NCI-H1436 treated with DMSO at 0.1 percent for 48 hours (cell line): ENCODE measurements around the gene HS3ST5.
"Not testable (repeated sequence)": the region's sequence is repeated elsewhere in the genome, so short reads cannot be mapped to it uniquely, and the experiment has no call there.

Source experiments
- DNase-seq: peaks from one replicate; lab custom pipeline; 2025; lab: John Stamatoyannopoulos, UW

HS3ST5 gene

DNA sequence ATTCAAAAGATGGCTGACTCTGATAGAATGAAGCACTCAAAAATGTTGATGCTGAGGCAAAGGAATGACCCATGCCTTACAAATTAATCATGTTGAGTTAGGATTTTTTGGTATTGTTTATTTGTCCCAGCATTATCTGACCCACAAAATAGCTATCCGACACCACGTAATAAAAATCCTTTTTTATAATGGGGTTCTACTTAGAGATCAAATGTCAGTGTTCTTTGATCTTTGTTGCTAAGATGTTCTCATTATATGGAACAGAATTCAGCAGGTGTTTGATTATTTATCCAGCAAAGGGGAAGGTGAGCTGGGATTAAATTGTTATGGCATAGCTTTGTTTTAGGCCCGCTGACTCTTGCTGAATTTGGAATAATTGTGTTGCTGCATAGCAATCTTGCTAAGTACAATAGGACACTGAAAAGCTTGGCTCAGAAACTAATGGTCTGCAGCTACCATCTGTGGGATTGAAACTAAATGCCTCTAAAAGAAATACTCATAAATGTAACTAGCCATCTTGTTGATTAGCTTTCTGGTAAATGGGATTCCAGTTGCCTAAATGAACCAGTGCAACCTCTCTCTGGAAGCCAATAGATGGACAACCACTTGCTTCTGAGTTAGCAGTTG is 191.6 kb downstream of the HS3ST5 start:
- DNase-seq, result no peak

- not testable (repeated sequence) for DNase-seq
These were observed 193.6 kb downstream of the HS3ST5 start for GRCh38 chr6:114149182-114149581.

GRCh38 chr6:114144887-114145851 is 197.7 kb downstream of the HS3ST5 start:
- no peak for DNase-seq

DNA sequence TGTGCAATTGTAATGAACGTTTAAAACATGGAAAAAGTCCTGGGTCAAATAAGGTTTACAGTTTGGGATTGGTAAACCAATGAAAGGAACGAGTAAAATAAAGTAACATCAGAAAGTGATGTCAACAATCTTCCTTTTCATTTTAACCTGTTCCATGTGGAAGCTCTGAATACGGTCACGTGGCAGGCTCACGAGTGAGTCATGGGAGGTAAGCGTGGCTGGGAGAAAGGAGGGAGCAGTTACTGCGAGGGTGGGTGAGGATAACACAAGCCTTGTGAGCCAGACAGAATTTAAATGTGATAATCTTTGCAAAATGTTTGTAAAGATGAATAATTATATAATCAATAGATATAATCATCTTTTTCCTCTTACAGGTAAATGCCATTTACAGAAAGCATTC is 200.6 kb downstream of the HS3ST5 start:
- DNase-seq, result no peak

DNA sequence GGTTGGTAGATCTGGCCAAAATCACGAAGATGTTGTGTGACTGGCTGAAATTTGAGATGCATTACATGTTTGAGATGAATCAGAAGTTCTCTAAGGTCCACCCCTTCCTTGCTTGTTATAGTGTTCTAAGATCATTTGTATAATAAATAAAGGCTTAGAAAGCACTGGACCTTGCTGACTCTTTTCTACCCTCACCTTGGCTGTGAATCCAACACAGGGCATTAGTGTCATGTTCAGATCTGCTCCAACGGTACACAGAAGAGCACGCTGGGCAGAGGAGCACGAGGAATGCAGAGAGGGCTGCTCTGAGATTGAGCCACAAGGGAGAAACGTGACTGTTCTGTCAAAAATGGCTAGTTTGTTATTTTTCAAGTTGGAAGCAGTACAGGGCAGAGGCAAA is 202.4 kb downstream of the HS3ST5 start:
- DNase-seq, result no peak

- DNase-seq, result no peak
These were observed 204.1 kb downstream of the HS3ST5 start for GRCh38 chr6:114138577-114139248.

DNA sequence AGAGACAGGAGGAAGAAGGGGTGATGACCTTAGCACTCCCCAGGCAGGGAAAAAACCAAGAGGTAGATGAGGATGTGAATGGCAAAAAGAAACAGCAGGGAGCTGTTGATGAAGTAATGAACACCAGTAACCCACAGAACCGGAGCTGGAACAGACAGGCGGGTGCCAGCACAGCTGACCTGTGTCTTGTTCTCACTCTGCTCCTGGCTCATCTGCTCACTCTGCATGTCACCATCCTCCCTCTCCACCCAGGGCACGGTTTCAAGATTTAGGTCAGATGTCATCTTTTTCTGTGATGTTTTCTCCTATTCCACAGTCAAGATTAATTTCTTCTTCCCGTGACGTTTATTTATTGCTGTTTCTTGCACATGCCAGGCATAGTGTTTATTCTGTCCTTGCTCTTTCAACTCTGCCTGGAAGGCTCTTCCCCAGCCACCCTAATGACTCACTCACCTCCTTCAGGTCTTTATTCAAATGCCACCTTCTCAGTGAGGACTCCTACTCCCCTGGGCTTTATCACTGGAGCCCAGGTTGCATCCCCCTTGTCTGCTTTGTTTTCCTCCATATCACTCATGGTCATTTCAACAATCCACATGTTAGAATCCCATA is 207.4 kb downstream of the HS3ST5 start:
- DNase-seq, result no peak

- DNase-seq, result no peak
These were observed 209.0 kb downstream of the HS3ST5 start for GRCh38 chr6:114133816-114134215.

- DNase-seq, result no peak
These were observed 210.9 kb downstream of the HS3ST5 start for GRCh38 chr6:114131945-114132344.

DNA sequence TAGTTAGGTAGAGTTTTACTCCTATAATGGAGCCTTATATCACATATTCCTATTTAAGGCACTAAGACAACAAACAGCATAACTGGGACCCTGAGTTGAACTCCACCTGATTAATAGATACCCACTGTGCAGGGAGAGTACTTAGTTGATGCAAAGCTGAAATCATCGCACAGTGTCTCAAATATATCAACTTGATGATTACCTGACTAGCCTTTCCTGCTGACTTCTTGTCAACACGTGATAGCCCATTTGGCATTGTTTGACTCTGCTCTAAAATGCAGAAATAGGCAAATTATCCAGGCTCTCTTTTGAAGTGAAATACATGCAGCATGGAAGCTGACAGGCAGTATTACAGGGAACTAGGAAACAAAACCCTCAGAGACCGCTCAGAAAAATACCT is 217.2 kb downstream of the HS3ST5 start:
- DNase-seq, result no peak

DNA sequence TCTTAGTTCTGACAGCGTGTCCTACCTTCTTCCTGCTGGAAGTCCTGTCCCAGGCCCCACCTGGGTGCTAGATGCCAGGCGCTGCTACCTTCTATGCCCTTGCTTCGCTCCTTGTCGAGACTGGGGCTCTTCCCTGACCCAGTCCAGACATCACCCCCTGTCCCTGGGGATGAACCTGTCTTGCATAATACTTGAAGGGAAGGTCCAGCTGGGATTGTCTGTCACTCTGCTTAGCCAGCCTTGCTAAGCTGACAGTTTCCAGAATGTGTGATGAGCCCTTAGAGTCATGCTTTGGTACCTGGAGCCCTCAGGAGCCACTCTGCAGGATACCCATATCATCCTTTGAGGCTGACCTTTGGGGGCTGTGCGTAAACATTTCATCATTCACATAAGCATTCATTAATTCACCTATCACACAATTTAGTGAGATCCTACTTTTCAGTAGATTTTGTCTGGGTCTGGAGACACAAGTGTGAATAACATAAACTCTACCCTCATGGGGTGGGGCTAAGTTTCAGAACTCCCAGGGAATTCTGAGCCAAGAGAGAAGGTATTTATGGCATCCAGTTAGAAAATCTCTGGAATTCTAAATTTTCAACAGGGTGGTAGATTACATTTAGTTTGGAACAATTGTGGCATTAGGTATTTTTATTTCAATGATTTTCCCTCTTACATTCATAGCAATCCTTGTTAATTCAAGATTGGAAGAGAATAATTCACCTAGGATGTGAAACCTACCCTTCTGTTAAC is 220.7 kb downstream of the HS3ST5 start:
- no peak for DNase-seq

GRCh38 chr6:114119056-114119455 is 223.8 kb downstream of the HS3ST5 start:
- DNase-seq, result no peak

DNA sequence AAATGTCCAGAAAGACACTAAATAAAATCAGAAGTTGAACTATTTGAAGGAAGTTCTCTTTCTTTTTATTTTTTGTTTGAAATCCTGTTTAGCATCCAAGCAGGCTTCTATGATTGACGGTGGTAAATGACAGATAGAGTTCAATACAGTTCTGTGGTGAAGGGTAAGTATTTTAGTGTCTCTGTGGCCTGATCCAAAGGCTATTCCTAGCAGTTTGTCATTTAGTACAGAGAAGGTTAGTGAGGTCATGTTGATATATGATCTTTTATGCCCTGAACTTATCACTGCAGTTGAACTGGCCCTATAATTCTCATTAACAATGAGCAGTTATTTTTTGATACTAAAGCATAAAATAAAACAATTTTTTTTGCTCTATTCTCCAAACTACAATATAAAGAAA is 227.2 kb downstream of the HS3ST5 start:
- DNase-seq, result no peak

- no peak for DNase-seq
These were observed 234.5 kb downstream of the HS3ST5 start for GRCh38 chr6:114108119-114109002.

GRCh38 chr6:114106020-114106419 is 236.8 kb downstream of the HS3ST5 start:
- no peak for DNase-seq

- no peak for DNase-seq
These were observed 241.6 kb downstream of the HS3ST5 start for GRCh38 chr6:114101255-114101654.

DNA sequence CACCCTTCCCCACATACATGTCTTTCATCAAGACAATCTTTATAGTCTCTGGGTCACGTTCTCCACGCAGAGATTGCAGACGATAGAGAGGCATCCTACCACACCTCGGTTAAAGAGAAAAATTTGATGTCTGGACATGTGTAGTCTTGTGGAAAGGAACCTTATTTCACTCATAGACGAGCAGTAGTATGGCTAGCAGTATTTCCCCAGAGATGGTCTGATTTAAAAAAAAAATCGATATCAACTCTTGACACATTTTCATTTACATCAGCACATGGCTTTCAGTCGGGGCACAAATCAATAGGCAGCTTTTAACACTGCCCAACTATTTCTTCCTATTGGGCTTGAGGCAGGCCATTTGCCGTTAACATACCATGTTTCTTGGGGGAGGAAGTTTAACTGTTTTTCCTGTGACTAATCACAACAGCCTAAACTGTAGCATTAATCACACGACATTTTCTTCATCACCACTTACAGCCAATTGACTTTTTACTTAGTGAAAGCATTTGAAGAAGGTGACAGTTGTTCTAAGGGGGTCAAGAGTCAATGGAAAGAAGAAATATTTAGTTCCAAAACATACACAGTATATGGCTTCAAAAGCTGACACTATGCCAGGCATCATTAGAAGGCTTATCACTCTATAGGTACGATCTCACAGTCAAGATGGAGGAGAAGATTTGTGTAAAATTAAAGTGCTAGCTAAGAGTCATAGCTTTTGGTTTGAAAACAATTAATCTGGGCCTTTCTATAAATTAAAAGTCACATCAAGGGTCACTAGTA is 242.4 kb downstream of the HS3ST5 start:
- no peak for DNase-seq

- no peak for DNase-seq
These were observed 246.2 kb downstream of the HS3ST5 start for GRCh38 chr6:114096561-114097172.

DNA sequence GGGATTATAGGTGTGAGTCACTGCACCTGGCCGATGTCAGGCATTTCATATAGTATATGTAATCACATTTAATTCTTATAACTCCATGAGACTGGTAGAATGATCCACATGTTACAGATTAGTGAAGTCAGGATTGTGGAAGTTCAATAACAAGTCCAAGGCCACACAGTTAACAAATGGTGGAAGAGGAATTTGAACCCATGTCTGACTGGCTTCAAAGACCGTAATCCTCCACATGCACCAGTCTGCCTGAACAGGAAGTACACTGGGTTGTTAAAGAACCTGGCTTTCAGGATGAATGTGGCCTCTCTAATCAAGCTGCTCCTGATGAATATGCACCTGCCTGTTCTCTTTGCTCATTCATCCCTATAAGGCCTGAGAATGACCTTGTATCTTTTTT is 249.9 kb downstream of the HS3ST5 start:
- DNase-seq, result no peak
